MM.1S (cell line): Measurements from ENCODE around the gene PTPRH.

Source experiments
- EZH2phosphoT487 ChIP-seq: fragments of 300-600 bp; sonication (generic); IDR thresholded peaks from 2 replicates; pipeline ENCODE4 v1.6.1; 2018; ENCODE audit warnings: antibody characterized with exemption, low read length
- TF ChIP-seq, protein P1 (sequence below): fragments of 300-600 bp; sonication (generic); IDR thresholded peaks from 2 replicates; pipeline ENCODE4 v1.5.1; 2016; ENCODE audit warnings: antibody characterized with exemption, low read length, mixed read lengths

DNA sequence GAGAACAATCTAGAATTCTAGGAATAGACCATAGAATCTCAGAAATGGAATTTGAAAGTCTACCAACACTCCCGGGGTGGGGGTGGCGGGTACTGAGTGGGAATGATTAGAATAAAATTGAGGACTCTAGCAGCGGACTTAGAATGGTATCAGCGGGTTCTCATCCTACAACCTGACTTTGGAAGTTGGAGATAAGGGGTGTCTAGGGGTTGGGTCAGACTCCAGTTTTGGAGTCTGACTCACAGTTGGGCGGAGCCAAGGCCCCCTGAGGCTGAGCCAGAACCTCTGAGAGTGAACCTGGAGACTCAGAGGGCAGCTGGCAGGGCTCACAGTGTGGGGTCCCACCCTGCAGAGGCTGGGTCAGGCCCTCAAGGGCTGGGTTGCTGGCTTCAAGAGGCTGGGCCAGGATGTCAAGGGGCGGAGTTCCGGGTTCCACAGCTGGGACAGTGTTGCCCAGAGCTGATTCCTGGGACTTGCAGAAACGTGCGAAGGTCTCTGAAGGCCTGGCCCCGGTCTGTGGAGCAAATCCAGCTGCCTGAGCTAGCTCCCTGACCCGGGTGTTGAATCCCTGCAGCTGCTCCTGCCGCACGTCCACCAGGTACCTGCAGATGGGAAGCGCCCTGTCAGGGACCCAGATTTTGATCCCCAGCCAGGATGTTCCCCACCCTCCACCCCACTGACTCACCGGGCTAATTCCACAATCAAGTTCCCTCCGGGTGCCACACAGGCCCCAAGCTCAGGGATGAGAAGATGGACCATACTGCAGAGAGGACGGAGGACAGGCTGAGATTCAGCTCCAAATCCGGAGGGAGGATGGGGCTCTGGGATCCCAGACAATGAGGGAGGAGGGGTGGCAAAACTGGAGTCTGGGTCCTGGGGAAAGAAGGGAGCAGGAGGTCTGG lies 50.2 kb downstream of the PTPRH start:
- TF ChIP-seq, protein P1, sequence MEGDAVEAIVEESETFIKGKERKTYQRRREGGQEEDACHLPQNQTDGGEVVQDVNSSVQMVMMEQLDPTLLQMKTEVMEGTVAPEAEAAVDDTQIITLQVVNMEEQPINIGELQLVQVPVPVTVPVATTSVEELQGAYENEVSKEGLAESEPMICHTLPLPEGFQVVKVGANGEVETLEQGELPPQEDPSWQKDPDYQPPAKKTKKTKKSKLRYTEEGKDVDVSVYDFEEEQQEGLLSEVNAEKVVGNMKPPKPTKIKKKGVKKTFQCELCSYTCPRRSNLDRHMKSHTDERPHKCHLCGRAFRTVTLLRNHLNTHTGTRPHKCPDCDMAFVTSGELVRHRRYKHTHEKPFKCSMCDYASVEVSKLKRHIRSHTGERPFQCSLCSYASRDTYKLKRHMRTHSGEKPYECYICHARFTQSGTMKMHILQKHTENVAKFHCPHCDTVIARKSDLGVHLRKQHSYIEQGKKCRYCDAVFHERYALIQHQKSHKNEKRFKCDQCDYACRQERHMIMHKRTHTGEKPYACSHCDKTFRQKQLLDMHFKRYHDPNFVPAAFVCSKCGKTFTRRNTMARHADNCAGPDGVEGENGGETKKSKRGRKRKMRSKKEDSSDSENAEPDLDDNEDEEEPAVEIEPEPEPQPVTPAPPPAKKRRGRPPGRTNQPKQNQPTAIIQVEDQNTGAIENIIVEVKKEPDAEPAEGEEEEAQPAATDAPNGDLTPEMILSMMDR, result no peak
- TF ChIP-seq EZH2phosphoT487, result no peak
